VCaP (cell line): ENCODE measurements around the gene SLC24A5.

ENCODE experiments used
- H3K27ac ChIP-seq: fragments of 450-650 bp; 2 replicates; pipeline ENCODE4 v1.5.1; 2017
- CTCF ChIP-seq: fragments of 450-650 bp; conservative IDR thresholded peaks from 2 replicates; pipeline ENCODE4 v1.5.1; 2017; ENCODE audit warnings: mild to moderate bottlenecking, moderate library complexity

SLC24A5 gene

GRCh38 chr15:48143856-48144255, 23.1 kb downstream of the SLC24A5 start:
- no peak overlapping the region for H3K27ac ChIP-seq
- no peak for TF ChIP-seq CTCF

GRCh38 chr15:48144889-48145288, 24.1 kb downstream of the SLC24A5 start:
- no peak overlapping the region for H3K27ac ChIP-seq
- no peak for TF ChIP-seq CTCF

- H3K27ac ChIP-seq = no peak overlapping the region
- no peak for TF ChIP-seq CTCF
Measured at GRCh38 chr15:48145923-48146322, 25.1 kb downstream of the SLC24A5 start.

- no peak overlapping the region for H3K27ac ChIP-seq
- no peak for TF ChIP-seq CTCF
Measured at GRCh38 chr15:48147358-48147757, 26.6 kb downstream of the SLC24A5 start.

- no peak overlapping the region for H3K27ac ChIP-seq
- TF ChIP-seq CTCF = no peak
Measured at GRCh38 chr15:48149858-48150257, 29.1 kb downstream of the SLC24A5 start.

- H3K27ac ChIP-seq = peak overlapping the region; percentile 59
- TF ChIP-seq CTCF = no peak
Measured at GRCh38 chr15:48153526-48153925, 32.7 kb downstream of the SLC24A5 start.

- H3K27ac ChIP-seq = no peak overlapping the region
- no peak for TF ChIP-seq CTCF
Measured at GRCh38 chr15:48168616-48169015, 47.8 kb downstream of the SLC24A5 start.

- H3K27ac ChIP-seq = no peak overlapping the region
- no peak for TF ChIP-seq CTCF
Measured at GRCh38 chr15:48170981-48171380, 50.2 kb downstream of the SLC24A5 start.
